Breast epithelium (tissue), 4 donors: ENCODE measurements around the gene ERGIC3. TPM values are rescaled to one million over a fixed set of nuclear protein-coding genes. Genes with fewer than 3 reads are reported as not detected.

Source experiments
- DNase-seq, 2 donors: peaks; one replicate each; pipeline ENCODE4 v3.0.0-alpha.2; 2019; ENCODE audit warnings: low spot score in 2 of 2
- H3K27ac ChIP-seq, 2 donors: fragments of 200-600 bp; sonication (generic) in 1 of 2; one replicate each; pipeline ENCODE4 v1.5.1; 2016 to 2019; ENCODE audit warnings: mild to moderate bottlenecking in 1 of 2
- H3K27me3 ChIP-seq, 2 donors: fragments of 200-600 bp; sonication (generic) in 1 of 2; one replicate each; pipeline versions ENCODE4 v1.5.1 to v1.6.0; 2017 to 2019; ENCODE audit warnings: control low read depth in 1 of 2, mild to moderate bottlenecking in 1 of 2
- H3K36me3 ChIP-seq: fragments of 200-600 bp; one replicate; pipeline ENCODE4 v1.5.1; 2019
- H3K4me1 ChIP-seq, 2 donors: fragments of 200-600 bp; sonication (generic); one replicate each; pipeline ENCODE4 v1.5.1; 2016 to 2019; ENCODE audit warnings: control low read depth in 1 of 2
- H3K4me3 ChIP-seq, 3 donors: fragments of 200-600 bp; sonication (generic); 1 replicate in 2 of 3; 2 replicates in 1 of 3; pipeline ENCODE4 v1.5.1; 2016 to 2019; ENCODE audit warnings: mild to moderate bottlenecking in 3 of 3, moderate library complexity in 2 of 3
- H3K9me3 ChIP-seq, 2 donors: fragments of 200-600 bp; sonication (generic) in 1 of 2; one replicate each; pipeline ENCODE4 v1.5.1; 2016 to 2019; ENCODE audit warnings: control low read depth in 1 of 2
- POLR2A ChIP-seq: fragments of 450-650 bp; IDR thresholded peaks from one replicate; pipeline ENCODE4 v1.6.1; 2016; ENCODE audit warnings: antibody characterized with exemption, mild to moderate bottlenecking, moderate library complexity
- POLR2AphosphoS5 ChIP-seq, 3 donors: sonication (generic); formaldehyde crosslinking; IDR thresholded peaks; one replicate each; pipeline ENCODE4 v1.6.1; 2017; ENCODE audit warnings: antibody characterized with exemption in 3 of 3
- intact Hi-C: fragments of 100-400 bp; cut with DNase I; formaldehyde crosslinking; loops from one replicate; pipeline ENCODE4 v1.15.1; 2023; ENCODE audit warnings: low total_unique reads
- total RNA-seq, 3 donors: library from RNA; depleted of rRNA; stranded (reverse); fragments of >200 nt; gene quantifications; one replicate each; pipeline ENCODE4 v1.1.0, GENCODE V29; 2016
- TF ChIP-seq, protein P1 (sequence below), 3 donors: fragments of 450-650 bp; IDR thresholded peaks; one replicate each; pipeline ENCODE4 v1.5.1; 2016 to 2017; ENCODE audit warnings: antibody characterized with exemption in 3 of 3, mild to moderate bottlenecking in 3 of 3, moderate library complexity in 3 of 3

Gene ERGIC3
- total RNA-seq, 3 donors from 2014 or later, result 221 to 243 (median 239) TPM

DNA sequence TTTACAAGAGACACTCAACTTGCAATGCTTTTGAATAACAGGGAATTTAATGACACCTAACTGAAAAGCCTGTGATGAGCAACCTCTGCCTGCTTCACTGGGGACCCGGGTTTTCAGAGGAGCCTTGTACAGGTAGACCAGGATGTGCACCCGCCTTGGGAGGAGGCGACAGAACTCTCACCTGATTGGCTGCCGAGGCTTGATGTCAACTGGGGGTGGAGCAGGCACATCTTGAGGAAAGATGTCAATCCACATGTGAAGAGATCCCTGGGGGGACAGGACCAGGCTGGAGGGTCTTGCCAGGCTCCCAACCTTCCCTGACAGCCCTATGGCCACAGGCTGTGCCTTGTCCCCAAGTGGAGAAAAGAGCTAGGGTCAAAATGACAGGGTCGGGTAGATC lies 19.8 kb downstream of the ERGIC3 start:
- no peak for DNase-seq
- TF ChIP-seq POLR2A (no peak), POLR2AphosphoS5 (IDR thresholded peaks at IDR 0.05) (no peak)
- TF ChIP-seq, protein P1, sequence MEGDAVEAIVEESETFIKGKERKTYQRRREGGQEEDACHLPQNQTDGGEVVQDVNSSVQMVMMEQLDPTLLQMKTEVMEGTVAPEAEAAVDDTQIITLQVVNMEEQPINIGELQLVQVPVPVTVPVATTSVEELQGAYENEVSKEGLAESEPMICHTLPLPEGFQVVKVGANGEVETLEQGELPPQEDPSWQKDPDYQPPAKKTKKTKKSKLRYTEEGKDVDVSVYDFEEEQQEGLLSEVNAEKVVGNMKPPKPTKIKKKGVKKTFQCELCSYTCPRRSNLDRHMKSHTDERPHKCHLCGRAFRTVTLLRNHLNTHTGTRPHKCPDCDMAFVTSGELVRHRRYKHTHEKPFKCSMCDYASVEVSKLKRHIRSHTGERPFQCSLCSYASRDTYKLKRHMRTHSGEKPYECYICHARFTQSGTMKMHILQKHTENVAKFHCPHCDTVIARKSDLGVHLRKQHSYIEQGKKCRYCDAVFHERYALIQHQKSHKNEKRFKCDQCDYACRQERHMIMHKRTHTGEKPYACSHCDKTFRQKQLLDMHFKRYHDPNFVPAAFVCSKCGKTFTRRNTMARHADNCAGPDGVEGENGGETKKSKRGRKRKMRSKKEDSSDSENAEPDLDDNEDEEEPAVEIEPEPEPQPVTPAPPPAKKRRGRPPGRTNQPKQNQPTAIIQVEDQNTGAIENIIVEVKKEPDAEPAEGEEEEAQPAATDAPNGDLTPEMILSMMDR (IDR thresholded peaks at IDR 0.05), result no peak
- intact Hi-C loops, result no loop called here
- peaks cover 6% of the 10 kb centered on the region for H3K36me3 ChIP-seq
- H3K9me3 ChIP-seq, result no peaks in the 10 kb centered on the region
- H3K4me1 ChIP-seq, result no peaks in the 10 kb centered on the region
- H3K27ac ChIP-seq, result no peak overlapping the region
- H3K27me3 ChIP-seq, result no peaks in the 10 kb centered on the region
- H3K4me3 ChIP-seq, result no peak overlapping the region

- H3K27me3 ChIP-seq, result no peaks in the 10 kb centered on the region
- no peak overlapping the region for H3K4me3 ChIP-seq
- H3K9me3 ChIP-seq, result no peaks in the 10 kb centered on the region
- no peak for DNase-seq
- H3K4me1 ChIP-seq, result no peaks in the 10 kb centered on the region
- peaks cover 1% of the 10 kb centered on the region for H3K36me3 ChIP-seq
- intact Hi-C loops, result no loop called here
- TF ChIP-seq POLR2AphosphoS5 (IDR thresholded peaks at IDR 0.05) (no peak), POLR2A (no peak)
- TF ChIP-seq, protein P1 (IDR thresholded peaks at IDR 0.05), result no peak
- H3K27ac ChIP-seq, result no peak overlapping the region
Observed at GRCh38 chr20:35562541-35563110, 20.7 kb downstream of the ERGIC3 start.

DNA sequence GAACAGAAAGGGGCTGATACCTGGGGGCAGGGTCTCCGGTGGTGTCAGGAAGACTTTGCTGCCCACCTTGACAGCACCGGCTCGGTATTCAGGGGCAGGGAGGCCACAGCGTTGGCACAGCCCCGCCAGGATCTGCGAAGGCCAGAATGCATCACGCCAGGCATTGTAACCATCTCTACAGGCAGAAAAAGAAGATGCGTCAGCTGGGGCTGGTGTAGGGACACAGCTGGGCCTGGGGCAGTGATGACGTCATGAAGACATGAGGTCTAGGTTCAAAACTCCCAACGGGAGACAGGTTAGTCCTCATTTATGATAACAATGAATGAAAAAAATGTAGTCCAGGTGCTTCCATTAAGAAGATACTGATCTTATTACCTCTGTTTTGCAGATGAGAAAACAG lies 22.0 kb downstream of the ERGIC3 start:
- Histone ChIP-seq H3K9me3 (no peaks in the 10 kb centered on the region), H3K36me3 (no peaks in the 10 kb centered on the region), H3K4me1 (no peaks in the 10 kb centered on the region), H3K27ac (no peak overlapping the region), H3K27me3 (no peaks in the 10 kb centered on the region), H3K4me3 (no peak overlapping the region)
- intact Hi-C loops, result no loop called here
- no peak for DNase-seq
- TF ChIP-seq, protein P1 (IDR thresholded peaks at IDR 0.05), result no peak
- no peak for TF ChIP-seq POLR2AphosphoS5 (IDR thresholded peaks at IDR 0.05)
- TF ChIP-seq POLR2A, result no peak

GRCh38 chr20:35564905-35565304 lies 23.0 kb downstream of the ERGIC3 start:
- intact Hi-C loops, result no loop called here
- no peaks in the 10 kb centered on the region for H3K36me3 ChIP-seq
- no peaks in the 10 kb centered on the region for H3K9me3 ChIP-seq
- H3K27me3 ChIP-seq, result no peaks in the 10 kb centered on the region
- no peak overlapping the region for H3K27ac ChIP-seq
- H3K4me1 ChIP-seq, result no peaks in the 10 kb centered on the region
- TF ChIP-seq, protein P1 (IDR thresholded peaks at IDR 0.05), result no peak
- TF ChIP-seq POLR2A (no peak), POLR2AphosphoS5 (IDR thresholded peaks at IDR 0.05) (no peak)
- DNase-seq, result no peak
- H3K4me3 ChIP-seq, result no peak overlapping the region

DNA sequence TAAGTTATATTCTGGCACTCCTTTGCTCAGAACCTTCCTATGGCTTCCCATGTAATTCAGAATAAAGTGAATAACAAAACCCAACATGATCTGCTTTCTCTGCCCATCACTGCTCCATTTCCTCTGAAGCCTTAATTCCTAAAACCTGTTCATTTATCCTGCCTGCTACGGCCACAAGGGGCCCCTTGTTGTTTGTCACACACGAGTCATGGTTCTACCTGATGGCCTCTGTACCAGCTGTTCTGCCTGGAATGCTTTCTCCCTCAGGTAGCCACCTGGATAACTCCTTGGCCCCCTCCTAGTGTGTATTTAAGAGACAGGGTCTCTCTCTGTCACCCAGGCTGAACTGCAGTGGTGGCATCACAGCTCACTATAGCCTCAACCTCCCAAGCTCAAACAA lies 26.8 kb downstream of the ERGIC3 start:
- no peak for DNase-seq
- intact Hi-C loops, result no loop called here

More for the DNA sequence above, 26.8 kb downstream of the ERGIC3 start:
- H3K4me3 ChIP-seq, result no peak overlapping the region
- TF ChIP-seq POLR2AphosphoS5 (IDR thresholded peaks at IDR 0.05), result no peak
- TF ChIP-seq, protein P1 (IDR thresholded peaks at IDR 0.05), result no peak
- no peaks in the 10 kb centered on the region for H3K36me3 ChIP-seq
- no peaks in the 10 kb centered on the region for H3K27me3 ChIP-seq
- H3K27ac ChIP-seq, result no peak overlapping the region
- H3K4me1 ChIP-seq, result no peaks in the 10 kb centered on the region
- peaks cover 5 to 11% of the 10 kb centered on the region in 2 donors for H3K9me3 ChIP-seq
